NB4 (cell line): ENCODE data around the gene GPR155.

Experiments used
- MYC ChIP-seq: IDR thresholded peaks from 2 replicates; pipeline ENCODE4 v1.6.1; 2011; ENCODE audit warnings: low read depth, low read length
- POLR2A ChIP-seq: IDR thresholded peaks from 2 replicates; pipeline ENCODE4 v1.6.1; 2011; ENCODE audit warnings: mild to moderate bottlenecking; ENCODE audit not compliant: insufficient read length; ENCODE audit errors: extremely low read depth
- TF ChIP-seq, protein P1 (sequence below): IDR thresholded peaks from one replicate; pipeline ENCODE4 v1.5.1; 2012; ENCODE audit warnings: low read depth, low read length
- TF ChIP-seq, protein P2 (sequence below): IDR thresholded peaks from 2 replicates; pipeline ENCODE4 v1.6.1; 2011; ENCODE audit warnings: low read depth, low read length

DNA sequence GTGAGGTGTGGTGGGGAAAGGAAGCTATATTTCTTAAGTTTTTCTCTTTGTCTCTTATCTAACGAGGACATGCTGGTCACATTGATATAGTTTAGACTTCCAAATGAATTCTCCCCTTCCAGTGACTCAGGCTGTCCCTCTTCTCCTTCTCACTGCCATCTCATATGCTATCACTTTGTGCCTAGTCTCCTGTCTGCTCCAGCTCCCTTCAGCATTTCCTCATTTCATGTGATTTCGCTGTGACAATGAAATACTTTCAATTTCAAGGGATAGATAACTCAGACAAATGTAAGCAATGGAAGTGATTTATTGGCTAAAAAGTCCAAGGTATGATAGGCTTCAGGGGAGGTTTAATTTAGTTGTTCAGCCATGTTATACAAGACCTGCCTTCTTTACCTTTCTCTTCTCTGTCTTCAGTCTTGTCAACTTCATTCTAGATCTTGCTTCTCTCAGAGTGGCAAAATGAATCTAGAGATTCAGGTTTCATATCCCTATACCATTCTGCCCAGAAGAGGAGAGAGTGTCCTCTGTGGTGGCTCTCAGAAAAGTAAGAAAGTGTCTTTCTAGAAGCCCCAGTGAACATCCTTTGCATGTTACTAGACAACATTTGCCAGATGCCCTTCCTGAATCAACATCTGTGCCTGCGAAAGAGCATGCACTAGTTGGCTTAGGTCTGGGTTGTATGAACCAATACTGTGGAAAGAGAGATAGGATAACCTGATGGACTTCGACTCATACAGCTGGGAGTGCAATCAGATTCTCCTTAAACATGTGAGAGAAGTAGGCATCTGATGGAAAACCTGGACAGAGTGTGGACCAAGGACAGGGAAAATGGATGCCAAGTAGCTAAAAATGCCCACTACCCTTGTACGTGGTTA lies 29.9 kb upstream of the GPR155 start:
- TF ChIP-seq, protein P1, sequence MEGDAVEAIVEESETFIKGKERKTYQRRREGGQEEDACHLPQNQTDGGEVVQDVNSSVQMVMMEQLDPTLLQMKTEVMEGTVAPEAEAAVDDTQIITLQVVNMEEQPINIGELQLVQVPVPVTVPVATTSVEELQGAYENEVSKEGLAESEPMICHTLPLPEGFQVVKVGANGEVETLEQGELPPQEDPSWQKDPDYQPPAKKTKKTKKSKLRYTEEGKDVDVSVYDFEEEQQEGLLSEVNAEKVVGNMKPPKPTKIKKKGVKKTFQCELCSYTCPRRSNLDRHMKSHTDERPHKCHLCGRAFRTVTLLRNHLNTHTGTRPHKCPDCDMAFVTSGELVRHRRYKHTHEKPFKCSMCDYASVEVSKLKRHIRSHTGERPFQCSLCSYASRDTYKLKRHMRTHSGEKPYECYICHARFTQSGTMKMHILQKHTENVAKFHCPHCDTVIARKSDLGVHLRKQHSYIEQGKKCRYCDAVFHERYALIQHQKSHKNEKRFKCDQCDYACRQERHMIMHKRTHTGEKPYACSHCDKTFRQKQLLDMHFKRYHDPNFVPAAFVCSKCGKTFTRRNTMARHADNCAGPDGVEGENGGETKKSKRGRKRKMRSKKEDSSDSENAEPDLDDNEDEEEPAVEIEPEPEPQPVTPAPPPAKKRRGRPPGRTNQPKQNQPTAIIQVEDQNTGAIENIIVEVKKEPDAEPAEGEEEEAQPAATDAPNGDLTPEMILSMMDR: no peak
- TF ChIP-seq MYC (no peak), POLR2A (no peak)
- TF ChIP-seq, protein P2, sequence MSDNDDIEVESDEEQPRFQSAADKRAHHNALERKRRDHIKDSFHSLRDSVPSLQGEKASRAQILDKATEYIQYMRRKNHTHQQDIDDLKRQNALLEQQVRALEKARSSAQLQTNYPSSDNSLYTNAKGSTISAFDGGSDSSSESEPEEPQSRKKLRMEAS: no peak
